ENCODE results near the gene UBE2L3.
A peak's percentile ranks its signal among the peaks of the same experiment; 100 is the strongest.

Gene UBE2L3

DNA sequence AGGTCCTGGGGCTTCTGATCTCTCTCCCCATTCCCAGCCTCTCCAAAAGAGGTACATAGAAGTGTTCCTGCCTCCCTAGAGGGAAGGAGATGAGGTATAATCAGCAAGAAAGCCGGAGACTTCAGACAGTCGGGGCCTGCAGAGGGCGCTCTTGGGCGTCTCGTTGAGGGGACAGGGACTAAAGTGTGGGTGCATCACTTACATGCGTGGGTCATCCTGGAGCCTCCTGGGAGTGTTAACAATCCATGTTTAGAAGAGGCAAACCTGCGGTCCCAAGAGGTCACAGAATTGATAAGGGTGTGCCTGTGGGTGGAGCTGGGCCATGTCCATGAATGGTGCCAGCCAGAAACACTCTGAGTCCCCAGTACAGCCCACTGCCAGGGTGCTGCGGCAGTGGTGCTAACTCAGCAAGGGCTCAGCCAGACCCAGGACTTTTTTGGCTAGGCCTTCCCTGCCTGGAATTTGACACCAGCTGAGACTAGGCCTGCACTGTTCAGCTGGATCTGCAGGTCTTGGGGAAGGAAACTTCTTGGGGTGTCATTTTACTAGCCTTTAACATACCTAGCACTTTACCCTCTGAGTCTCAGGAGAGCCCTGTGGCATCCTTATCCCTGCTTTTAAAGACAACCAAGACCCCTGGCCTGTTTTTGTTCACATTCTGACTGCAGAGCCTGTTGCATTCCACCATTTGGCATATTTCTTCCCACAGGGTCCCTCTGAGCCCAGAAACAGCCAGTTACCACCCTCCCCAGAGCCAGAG lies 56.8 kb downstream of the UBE2L3 start (continued):
- TF ChIP-seq, protein P1, sequence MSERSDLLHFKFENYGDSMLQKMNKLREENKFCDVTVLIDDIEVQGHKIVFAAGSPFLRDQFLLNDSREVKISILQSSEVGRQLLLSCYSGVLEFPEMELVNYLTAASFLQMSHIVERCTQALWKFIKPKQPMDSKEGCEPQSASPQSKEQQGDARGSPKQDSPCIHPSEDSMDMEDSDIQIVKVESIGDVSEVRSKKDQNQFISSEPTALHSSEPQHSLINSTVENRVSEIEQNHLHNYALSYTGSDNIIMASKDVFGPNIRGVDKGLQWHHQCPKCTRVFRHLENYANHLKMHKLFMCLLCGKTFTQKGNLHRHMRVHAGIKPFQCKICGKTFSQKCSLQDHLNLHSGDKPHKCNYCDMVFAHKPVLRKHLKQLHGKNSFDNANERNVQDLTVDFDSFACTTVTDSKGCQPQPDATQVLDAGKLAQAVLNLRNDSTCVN (tag by site-specific recombination; optimal IDR thresholded peaks at IDR 0.05): no peak
- TF ChIP-seq ZNF510 (tag by site-specific recombination; IDR thresholded peaks at IDR 0.05; ENCODE audit: insufficient replicate concordance) (no peak), ZNF596 (tag by site-specific recombination; IDR thresholded peaks at IDR 0.05) (no peak), ZNF529 (tag by site-specific recombination; IDR thresholded peaks at IDR 0.05; ENCODE audit: insufficient replicate concordance) (no peak), ZNF404 (tag by site-specific recombination; IDR thresholded peaks at IDR 0.05) (no peak), ZNF830 (tag by site-specific recombination; IDR thresholded peaks at IDR 0.05; ENCODE audit: low read depth) (no peak), ZSCAN23 (tag by site-specific recombination; IDR thresholded peaks at IDR 0.05) (no peak), ZNF211 (tag by site-specific recombination; IDR thresholded peaks at IDR 0.05; ENCODE audit: low read depth) (no peak), REPIN1 (tag by site-specific recombination; IDR thresholded peaks at IDR 0.05; ENCODE audit: low read depth) (no peak), ZFHX2 (tag by site-specific recombination; conservative IDR thresholded peaks at IDR 0.05) (peak; percentile 76), ZNF354C (tag by site-specific recombination; IDR thresholded peaks at IDR 0.05; ENCODE audit: borderline replicate concordance, low read depth) (no peak), ZNF248 (tag by site-specific recombination; IDR thresholded peaks at IDR 0.05) (no peak), KLF9 (tag by site-specific recombination; IDR thresholded peaks at IDR 0.05; ENCODE audit: low read depth) (peak; percentile 29; the same call in 1 of the 2 replicates), ZEB2 (tag by site-specific recombination; IDR thresholded peaks at IDR 0.05) (peak; percentile 50; the same call in 1 of the 2 replicates), ZFP37 (tag by site-specific recombination; IDR thresholded peaks at IDR 0.05) (0 out of 2 replicates have a peak, but pooled peaks have one; percentile 47), SCRT1 (tag by site-specific recombination; IDR thresholded peaks at IDR 0.05; ENCODE audit: borderline replicate concordance) (peak; percentile 58; the same call in 1 of the 2 replicates), ZNF169 (tag by site-specific recombination; IDR thresholded peaks at IDR 0.05) (no peak), ZNF426 (tag by site-specific recombination; IDR thresholded peaks at IDR 0.05) (no peak), SP7 (tag by site-specific recombination; IDR thresholded peaks at IDR 0.05) (no peak), ZNF501 (tag by site-specific recombination; IDR thresholded peaks at IDR 0.05) (peak; percentile 66; the same call in 1 of the 2 replicates), ZNF184 (tag by site-specific recombination; IDR thresholded peaks at IDR 0.05) (no peak), ZIC2 (tag by site-specific recombination; IDR thresholded peaks at IDR 0.05) (0 out of 2 replicates have a peak, but pooled peaks have one; percentile 27), ZNF677 (tag by site-specific recombination; IDR thresholded peaks at IDR 0.05) (no peak)
- TF ChIP-seq, protein P2, sequence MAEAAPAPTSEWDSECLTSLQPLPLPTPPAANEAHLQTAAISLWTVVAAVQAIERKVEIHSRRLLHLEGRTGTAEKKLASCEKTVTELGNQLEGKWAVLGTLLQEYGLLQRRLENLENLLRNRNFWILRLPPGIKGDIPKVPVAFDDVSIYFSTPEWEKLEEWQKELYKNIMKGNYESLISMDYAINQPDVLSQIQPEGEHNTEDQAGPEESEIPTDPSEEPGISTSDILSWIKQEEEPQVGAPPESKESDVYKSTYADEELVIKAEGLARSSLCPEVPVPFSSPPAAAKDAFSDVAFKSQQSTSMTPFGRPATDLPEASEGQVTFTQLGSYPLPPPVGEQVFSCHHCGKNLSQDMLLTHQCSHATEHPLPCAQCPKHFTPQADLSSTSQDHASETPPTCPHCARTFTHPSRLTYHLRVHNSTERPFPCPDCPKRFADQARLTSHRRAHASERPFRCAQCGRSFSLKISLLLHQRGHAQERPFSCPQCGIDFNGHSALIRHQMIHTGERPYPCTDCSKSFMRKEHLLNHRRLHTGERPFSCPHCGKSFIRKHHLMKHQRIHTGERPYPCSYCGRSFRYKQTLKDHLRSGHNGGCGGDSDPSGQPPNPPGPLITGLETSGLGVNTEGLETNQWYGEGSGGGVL (tag by site-specific recombination; IDR thresholded peaks at IDR 0.05): no peak
- TF ChIP-seq, protein P3, sequence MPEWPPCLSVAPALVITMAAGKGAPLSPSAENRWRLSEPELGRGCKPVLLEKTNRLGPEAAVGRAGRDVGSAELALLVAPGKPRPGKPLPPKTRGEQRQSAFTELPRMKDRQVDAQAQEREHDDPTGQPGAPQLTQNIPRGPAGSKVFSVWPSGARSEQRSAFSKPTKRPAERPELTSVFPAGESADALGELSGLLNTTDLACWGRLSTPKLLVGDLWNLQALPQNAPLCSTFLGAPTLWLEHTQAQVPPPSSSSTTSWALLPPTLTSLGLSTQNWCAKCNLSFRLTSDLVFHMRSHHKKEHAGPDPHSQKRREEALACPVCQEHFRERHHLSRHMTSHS (tag by site-specific recombination; IDR thresholded peaks at IDR 0.05): no peak
- TF ChIP-seq, protein P4, sequence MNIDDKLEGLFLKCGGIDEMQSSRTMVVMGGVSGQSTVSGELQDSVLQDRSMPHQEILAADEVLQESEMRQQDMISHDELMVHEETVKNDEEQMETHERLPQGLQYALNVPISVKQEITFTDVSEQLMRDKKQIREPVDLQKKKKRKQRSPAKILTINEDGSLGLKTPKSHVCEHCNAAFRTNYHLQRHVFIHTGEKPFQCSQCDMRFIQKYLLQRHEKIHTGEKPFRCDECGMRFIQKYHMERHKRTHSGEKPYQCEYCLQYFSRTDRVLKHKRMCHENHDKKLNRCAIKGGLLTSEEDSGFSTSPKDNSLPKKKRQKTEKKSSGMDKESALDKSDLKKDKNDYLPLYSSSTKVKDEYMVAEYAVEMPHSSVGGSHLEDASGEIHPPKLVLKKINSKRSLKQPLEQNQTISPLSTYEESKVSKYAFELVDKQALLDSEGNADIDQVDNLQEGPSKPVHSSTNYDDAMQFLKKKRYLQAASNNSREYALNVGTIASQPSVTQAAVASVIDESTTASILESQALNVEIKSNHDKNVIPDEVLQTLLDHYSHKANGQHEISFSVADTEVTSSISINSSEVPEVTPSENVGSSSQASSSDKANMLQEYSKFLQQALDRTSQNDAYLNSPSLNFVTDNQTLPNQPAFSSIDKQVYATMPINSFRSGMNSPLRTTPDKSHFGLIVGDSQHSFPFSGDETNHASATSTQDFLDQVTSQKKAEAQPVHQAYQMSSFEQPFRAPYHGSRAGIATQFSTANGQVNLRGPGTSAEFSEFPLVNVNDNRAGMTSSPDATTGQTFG (tag by site-specific recombination; IDR thresholded peaks at IDR 0.05; ENCODE audit: borderline replicate concordance): no peak
- TF ChIP-seq, protein P5, sequence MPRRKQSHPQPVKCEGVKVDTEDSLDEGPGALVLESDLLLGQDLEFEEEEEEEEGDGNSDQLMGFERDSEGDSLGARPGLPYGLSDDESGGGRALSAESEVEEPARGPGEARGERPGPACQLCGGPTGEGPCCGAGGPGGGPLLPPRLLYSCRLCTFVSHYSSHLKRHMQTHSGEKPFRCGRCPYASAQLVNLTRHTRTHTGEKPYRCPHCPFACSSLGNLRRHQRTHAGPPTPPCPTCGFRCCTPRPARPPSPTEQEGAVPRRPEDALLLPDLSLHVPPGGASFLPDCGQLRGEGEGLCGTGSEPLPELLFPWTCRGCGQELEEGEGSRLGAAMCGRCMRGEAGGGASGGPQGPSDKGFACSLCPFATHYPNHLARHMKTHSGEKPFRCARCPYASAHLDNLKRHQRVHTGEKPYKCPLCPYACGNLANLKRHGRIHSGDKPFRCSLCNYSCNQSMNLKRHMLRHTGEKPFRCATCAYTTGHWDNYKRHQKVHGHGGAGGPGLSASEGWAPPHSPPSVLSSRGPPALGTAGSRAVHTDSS (tag by site-specific recombination; IDR thresholded peaks at IDR 0.05): no peak
- TF ChIP-seq, protein P6, sequence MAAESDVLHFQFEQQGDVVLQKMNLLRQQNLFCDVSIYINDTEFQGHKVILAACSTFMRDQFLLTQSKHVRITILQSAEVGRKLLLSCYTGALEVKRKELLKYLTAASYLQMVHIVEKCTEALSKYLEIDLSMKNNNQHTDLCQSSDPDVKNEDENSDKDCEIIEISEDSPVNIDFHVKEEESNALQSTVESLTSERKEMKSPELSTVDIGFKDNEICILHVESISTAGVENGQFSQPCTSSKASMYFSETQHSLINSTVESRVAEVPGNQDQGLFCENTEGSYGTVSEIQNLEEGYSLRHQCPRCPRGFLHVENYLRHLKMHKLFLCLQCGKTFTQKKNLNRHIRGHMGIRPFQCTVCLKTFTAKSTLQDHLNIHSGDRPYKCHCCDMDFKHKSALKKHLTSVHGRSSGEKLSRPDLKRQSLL (tag by site-specific recombination; IDR thresholded peaks at IDR 0.05): no peak
- TF ChIP-seq, protein P7, sequence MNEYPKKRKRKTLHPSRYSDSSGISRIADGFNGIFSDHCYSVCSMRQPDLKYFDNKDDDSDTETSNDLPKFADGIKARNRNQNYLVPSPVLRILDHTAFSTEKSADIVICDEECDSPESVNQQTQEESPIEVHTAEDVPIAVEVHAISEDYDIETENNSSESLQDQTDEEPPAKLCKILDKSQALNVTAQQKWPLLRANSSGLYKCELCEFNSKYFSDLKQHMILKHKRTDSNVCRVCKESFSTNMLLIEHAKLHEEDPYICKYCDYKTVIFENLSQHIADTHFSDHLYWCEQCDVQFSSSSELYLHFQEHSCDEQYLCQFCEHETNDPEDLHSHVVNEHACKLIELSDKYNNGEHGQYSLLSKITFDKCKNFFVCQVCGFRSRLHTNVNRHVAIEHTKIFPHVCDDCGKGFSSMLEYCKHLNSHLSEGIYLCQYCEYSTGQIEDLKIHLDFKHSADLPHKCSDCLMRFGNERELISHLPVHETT (tag by site-specific recombination; IDR thresholded peaks at IDR 0.05): no peak

Measured in HEK293 (cell line).